GM12878 (cell line): ENCODE results near the gene ACACB. TPM values are rescaled to one million over a fixed set of nuclear protein-coding genes. Genes with fewer than 3 reads are reported as not detected.

Experiments used
- ATAC-seq: fragments of 200-7000 bp; cut with Tn5 transposase; 3 replicates; pipeline ENCODE4 v1.9.1; 2020; ENCODE audit warnings: mild to moderate bottlenecking, moderate library complexity
- BruUV-seq: library from RNA; stranded (reverse); fragments of 400-500 nt; replicated peaks from 2 replicates; lab custom pipeline; 2021; lab: Mats Ljungman, UMichigan
- CTCF ChIA-PET: fragments of 300-600 bp; sonication (Branson Sonifier 250); formaldehyde crosslinking; extraction: SDS; loops from one replicate; lab custom pipeline; 2021; ENCODE audit warnings: inconsistent platforms; lab: Yijun Ruan, JAX
- POLR2A ChIA-PET: fragments of 350-600 bp; formaldehyde crosslinking; extraction: SDS; loops from one replicate; lab custom pipeline; 2021; ENCODE audit warnings: inconsistent platforms; lab: Charles Lee
- RAD21 ChIA-PET: fragments of 300-600 bp; sonication (Branson Sonifier 250); formaldehyde crosslinking; loops from one replicate; lab custom pipeline; 2023; ENCODE audit warnings: antibody characterized with exemption; ENCODE audit not compliant: unreplicated experiment; lab: Charles Lee
- SMC1A ChIA-PET: fragments of 300-600 bp; sonication (Branson Sonifier 250); formaldehyde crosslinking; loops from one replicate; lab custom pipeline; 2023; ENCODE audit not compliant: unreplicated experiment, uncharacterized antibody; lab: Charles Lee
- DNase-seq: peaks from one replicate; pipeline ENCODE4 v3.0.0-alpha.2; 2011; ENCODE audit warnings: low read depth, low spot score
- FAIRE-seq: peaks from 3 replicates; lab custom pipeline; 2011; peaks lifted over from hg19 to GRCh38; lab: Jason Lieb, UNC
- H2AFZ ChIP-seq: 2 replicates; pipeline ENCODE4 v1.6.0; 2011; ENCODE audit warnings: low read depth, low read length, control low read depth; ENCODE audit not compliant: control insufficient read depth
- H3K27ac ChIP-seq: 2 replicates; pipeline ENCODE4 v1.5.1; 2011; ENCODE audit warnings: control low read depth; ENCODE audit not compliant: control insufficient read depth, insufficient read depth
- H3K27me3 ChIP-seq, 2 experiments: replicated peaks in 1 of 2; 2 replicates each; pipeline versions ENCODE4 v1.6.0 to v1.6.1; 2011; ENCODE audit warnings: low read length in 1 of 2; ENCODE audit not compliant: control insufficient read depth in 2 of 2, insufficient read depth in 2 of 2
- H3K36me3 ChIP-seq, 2 experiments: 2 replicates each; pipeline ENCODE4 v1.5.1; 2011; ENCODE audit warnings: low read length in 1 of 2; ENCODE audit not compliant: control insufficient read depth in 2 of 2, insufficient read depth in 2 of 2
- H3K4me1 ChIP-seq: 2 replicates; pipeline ENCODE4 v1.6.1; 2011; ENCODE audit warnings: mild to moderate bottlenecking, low read length, moderate library complexity, mixed read lengths; ENCODE audit not compliant: control insufficient read depth, insufficient read depth
- H3K4me2 ChIP-seq: 2 replicates; pipeline ENCODE4 v1.6.0; 2011; ENCODE audit warnings: control low read depth; ENCODE audit not compliant: control insufficient read depth, insufficient read depth
- H3K4me3 ChIP-seq: fragments of 200-600 bp; sonication (generic); 2 replicates; pipeline ENCODE4 v1.5.1; 2016
- H3K79me2 ChIP-seq: 2 replicates; pipeline ENCODE4 v1.6.0; 2011; ENCODE audit warnings: low read length; ENCODE audit not compliant: control insufficient read depth, insufficient read depth
- H3K9ac ChIP-seq: 2 replicates; pipeline ENCODE4 v1.8.0; 2011; ENCODE audit warnings: low read length, control low read depth, mixed read lengths; ENCODE audit not compliant: control insufficient read depth, insufficient read depth
- H3K9me3 ChIP-seq: replicated peaks from 3 replicates; pipeline ENCODE4 v1.5.1; 2011; ENCODE audit warnings: mild to moderate bottlenecking, low read length; ENCODE audit not compliant: control insufficient read depth, insufficient read depth
- H4K20me1 ChIP-seq: 2 replicates; pipeline ENCODE4 v1.6.0; 2011; ENCODE audit not compliant: control insufficient read depth, insufficient read depth
- CBFB ChIP-seq: IDR thresholded peaks from 2 replicates; pipeline ENCODE4 v1.6.1; 2016; ENCODE audit warnings: antibody characterized with exemption, low read depth
- CREM ChIP-seq: IDR thresholded peaks from 2 replicates; pipeline ENCODE4 v1.6.1; 2014; ENCODE audit warnings: antibody characterized with exemption, low read depth
- EP300 ChIP-seq, 2 experiments: fragments of 150-350 bp in 1 of 2; IDR thresholded peaks; 2 replicates each; pipeline ENCODE4 v1.6.1; 2011 to 2012; ENCODE audit warnings: low read depth in 2 of 2, low read length in 2 of 2, borderline replicate concordance in 1 of 2, improper control_type of control experiment in 1 of 2, inconsistent platforms in 1 of 2; ENCODE audit not compliant: control insufficient read depth in 1 of 2
- FOS ChIP-seq: IDR thresholded peaks from 3 replicates; pipeline ENCODE4 v1.6.1; 2011; ENCODE audit warnings: borderline replicate concordance; ENCODE audit not compliant: insufficient read length; ENCODE audit errors: extremely low read depth
- HDAC2 ChIP-seq: fragments of 200-600 bp; sonication (generic); IDR thresholded peaks from 2 replicates; pipeline ENCODE4 v1.6.1; 2017
- HDAC6 ChIP-seq: fragments of 200-600 bp; sonication (generic); IDR thresholded peaks from one replicate; pipeline ENCODE4 v1.8.0; 2017; ENCODE audit warnings: antibody characterized with exemption; ENCODE audit not compliant: unreplicated experiment
- JUNB ChIP-seq: IDR thresholded peaks from 2 replicates; pipeline ENCODE4 v1.6.1; 2016; ENCODE audit warnings: antibody characterized with exemption, mild to moderate bottlenecking
- LARP7 ChIP-seq: fragments of 450-650 bp; IDR thresholded peaks from 2 replicates; pipeline ENCODE4 v1.6.1; 2017; ENCODE audit warnings: mild to moderate bottlenecking
- MTA3 ChIP-seq: IDR thresholded peaks from 2 replicates; pipeline ENCODE4 v1.6.1; 2012; ENCODE audit warnings: low read length, inconsistent platforms, borderline replicate concordance
- NRF1 ChIP-seq: conservative IDR thresholded peaks from 2 replicates; pipeline ENCODE4 v1.6.1; 2011; ENCODE audit warnings: mild to moderate bottlenecking, low read depth, low read length, improper control_type of control experiment
- POLR2A ChIP-seq: IDR thresholded peaks from 2 replicates; pipeline ENCODE4 v1.6.1; 2011; ENCODE audit warnings: low read depth, mild to moderate bottlenecking, low read length
- SIN3A ChIP-seq: IDR thresholded peaks from 2 replicates; pipeline ENCODE4 v1.6.1; 2012; ENCODE audit warnings: low read depth, low read length, improper control_type of control experiment
- SUZ12 ChIP-seq: fragments of 200-600 bp; sonication (generic); IDR thresholded peaks from one replicate; pipeline ENCODE4 v1.6.1; 2018; ENCODE audit warnings: antibody characterized with exemption, mild to moderate bottlenecking; ENCODE audit not compliant: unreplicated experiment
- TBL1XR1 ChIP-seq: IDR thresholded peaks from 2 replicates; pipeline ENCODE4 v1.6.1; 2012; ENCODE audit warnings: low read depth, low read length, improper control_type of control experiment
- WGBS: methylation state at CpG from one replicate; pipeline ENCODE4 v1.1.6; 2016; ENCODE audit warnings: low lambda C conversion rate; ENCODE audit not compliant: insufficient replicate concordance, insufficient coverage; ENCODE audit errors: missing lambda C conversion rate; 5-methylcytosine and 5-hydroxymethylcytosine counted together
- in situ Hi-C: fragments of 300-500 bp; cut with MboI; formaldehyde crosslinking; loops from 9 replicates; pipeline ENCODE4 v1.14.3; 2018; ENCODE audit warnings: mixed read lengths
- intact Hi-C: fragments of 100-400 bp; cut with micrococcal nuclease; formaldehyde crosslinking; loops from one replicate; pipeline ENCODE4 v1.14.2; 2022; ENCODE audit not compliant: unreplicated experiment
- polyA plus RNA-seq, 11 experiments: library from polyadenylated mRNA; depleted of rRNA in 4 of 11; unstranded in 6 of 11; stranded (reverse) in 5 of 11; fragments of >200 nt; fragmentation: Nextera tagmentation in 4 of 11; fragmentation: Illumina TruSeq in 1 of 11; extraction: Ambion mirVana in 4 of 11; extraction: Trizol in 1 of 11; gene quantifications; 1 replicate in 1 of 11; 2 replicates in 10 of 11; pipeline versions ENCODE4 v1.2.1 to v1.2.3, GENCODE V29; 2011 to 2016; ENCODE audit warnings: inconsistent platforms in 2 of 11, missing spikeins in 2 of 11, low read depth in 1 of 11
- total RNA-seq, 4 experiments: library from RNA; depleted of rRNA in 3 of 4; stranded (reverse); fragments of >200 nt in 3 of 4; fragmentation: Illumina TruSeq in 1 of 4; extraction: Trizol in 1 of 4; gene quantifications; 2 replicates each; pipeline versions ENCODE4 v1.2.1 to v1.2.3, GENCODE V29; 2013 to 2021
- TF ChIP-seq, protein P1 (sequence below): fragments of 450-650 bp; IDR thresholded peaks from 2 replicates; pipeline ENCODE4 v1.6.1; 2017; ENCODE audit warnings: mild to moderate bottlenecking, moderate library complexity
- TF ChIP-seq, protein P2 (sequence below): fragments of 450-650 bp; formaldehyde crosslinking; IDR thresholded peaks from 2 replicates; pipeline ENCODE4 v1.4.0; 2022; ENCODE audit warnings: mild to moderate bottlenecking, moderate library complexity
- TF ChIP-seq, protein P3 (sequence below): fragments of 450-650 bp; IDR thresholded peaks from 2 replicates; pipeline ENCODE4 v1.6.1; 2017; ENCODE audit warnings: low read depth, mild to moderate bottlenecking, moderate library complexity

ACACB gene
- total and polyA plus RNA-seq, 10 of the 15 experiments (the other 5 are each of a cell fraction or from before 2014, with no cell fraction given), result 0.05 to 1.9 (median 0.38) TPM; not detected in 2

DNA sequence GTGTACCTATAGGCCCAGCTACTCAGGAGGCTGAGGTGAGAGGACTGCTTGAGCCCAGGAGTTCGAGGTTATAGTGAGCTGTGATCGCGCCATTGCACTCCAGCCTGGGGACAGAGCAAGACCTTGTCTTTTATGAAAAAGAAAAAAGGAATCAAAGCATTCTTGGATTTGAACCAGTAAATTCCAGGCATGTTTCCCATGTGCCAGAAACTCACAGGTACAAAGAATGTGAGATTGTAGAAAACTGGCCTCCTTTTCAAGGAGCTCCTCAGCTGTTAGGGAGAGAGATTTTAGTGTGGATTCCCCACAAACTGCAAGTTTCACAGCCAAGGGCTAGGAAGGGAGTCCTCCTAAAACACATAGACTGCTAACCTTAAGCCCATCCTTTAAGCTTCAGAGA is 97.7 kb downstream of the ACACB start:
- in situ Hi-C loops (no loop called here), intact Hi-C loops (no loop called here)
- ATAC-seq (no peak), DNase-seq (no peak), FAIRE-seq (no peak)
- H3K4me1 ChIP-seq, result no peaks in the 10 kb centered on the region
- no peaks in the 10 kb centered on the region for H4K20me1 ChIP-seq
- RAD21 ChIA-PET, result no interaction called here
- SMC1A ChIA-PET, result no interaction called here
- H3K9me3 ChIP-seq, result no peaks in the 10 kb centered on the region
- H2AFZ ChIP-seq, result no peak overlapping the region
- BruUV-seq, result no TSS peak
- CTCF ChIA-PET, result no interaction called here
- WGBS, result 80% methylated on average over 3 of the region's 3 CpGs
- H3K4me2 ChIP-seq, result no peak overlapping the region
- H3K27me3 ChIP-seq, result no peaks in the 10 kb centered on the region
- H3K9ac ChIP-seq, result no peak overlapping the region
- no peak overlapping the region for H3K4me3 ChIP-seq
- POLR2A ChIA-PET, result no interaction called here
- H3K79me2 ChIP-seq, result no peaks in the 10 kb centered on the region
- TF ChIP-seq FOS, result no peak
- no peak for TF ChIP-seq MTA3
- no peak for TF ChIP-seq JUNB
- no peak for TF ChIP-seq SUZ12
- no peak for TF ChIP-seq EP300 (IDR thresholded peaks at IDR 0.05; ENCODE audit: borderline replicate concordance in 1 of 2, control insufficient read depth in 1 of 2, low read depth in 2 of 2, low read length in 2 of 2)
- TF ChIP-seq SIN3A, result no peak
- no peak for TF ChIP-seq HDAC2
- TF ChIP-seq CREM, result no peak
- no peak for TF ChIP-seq CBFB
- no peak for TF ChIP-seq HDAC6
- no peak for TF ChIP-seq POLR2A
- no peak for TF ChIP-seq LARP7
- TF ChIP-seq, protein P1, sequence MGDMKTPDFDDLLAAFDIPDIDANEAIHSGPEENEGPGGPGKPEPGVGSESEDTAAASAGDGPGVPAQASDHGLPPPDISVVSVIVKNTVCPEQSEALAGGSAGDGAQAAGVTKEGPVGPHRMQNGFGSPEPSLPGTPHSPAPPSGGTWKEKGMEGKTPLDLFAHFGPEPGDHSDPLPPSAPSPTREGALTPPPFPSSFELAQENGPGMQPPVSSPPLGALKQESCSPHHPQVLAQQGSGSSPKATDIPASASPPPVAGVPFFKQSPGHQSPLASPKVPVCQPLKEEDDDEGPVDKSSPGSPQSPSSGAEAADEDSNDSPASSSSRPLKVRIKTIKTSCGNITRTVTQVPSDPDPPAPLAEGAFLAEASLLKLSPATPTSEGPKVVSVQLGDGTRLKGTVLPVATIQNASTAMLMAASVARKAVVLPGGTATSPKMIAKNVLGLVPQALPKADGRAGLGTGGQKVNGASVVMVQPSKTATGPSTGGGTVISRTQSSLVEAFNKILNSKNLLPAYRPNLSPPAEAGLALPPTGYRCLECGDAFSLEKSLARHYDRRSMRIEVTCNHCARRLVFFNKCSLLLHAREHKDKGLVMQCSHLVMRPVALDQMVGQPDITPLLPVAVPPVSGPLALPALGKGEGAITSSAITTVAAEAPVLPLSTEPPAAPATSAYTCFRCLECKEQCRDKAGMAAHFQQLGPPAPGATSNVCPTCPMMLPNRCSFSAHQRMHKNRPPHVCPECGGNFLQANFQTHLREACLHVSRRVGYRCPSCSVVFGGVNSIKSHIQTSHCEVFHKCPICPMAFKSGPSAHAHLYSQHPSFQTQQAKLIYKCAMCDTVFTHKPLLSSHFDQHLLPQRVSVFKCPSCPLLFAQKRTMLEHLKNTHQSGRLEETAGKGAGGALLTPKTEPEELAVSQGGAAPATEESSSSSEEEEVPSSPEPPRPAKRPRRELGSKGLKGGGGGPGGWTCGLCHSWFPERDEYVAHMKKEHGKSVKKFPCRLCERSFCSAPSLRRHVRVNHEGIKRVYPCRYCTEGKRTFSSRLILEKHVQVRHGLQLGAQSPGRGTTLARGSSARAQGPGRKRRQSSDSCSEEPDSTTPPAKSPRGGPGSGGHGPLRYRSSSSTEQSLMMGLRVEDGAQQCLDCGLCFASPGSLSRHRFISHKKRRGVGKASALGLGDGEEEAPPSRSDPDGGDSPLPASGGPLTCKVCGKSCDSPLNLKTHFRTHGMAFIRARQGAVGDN, result no peak
- TF ChIP-seq, protein P2, sequence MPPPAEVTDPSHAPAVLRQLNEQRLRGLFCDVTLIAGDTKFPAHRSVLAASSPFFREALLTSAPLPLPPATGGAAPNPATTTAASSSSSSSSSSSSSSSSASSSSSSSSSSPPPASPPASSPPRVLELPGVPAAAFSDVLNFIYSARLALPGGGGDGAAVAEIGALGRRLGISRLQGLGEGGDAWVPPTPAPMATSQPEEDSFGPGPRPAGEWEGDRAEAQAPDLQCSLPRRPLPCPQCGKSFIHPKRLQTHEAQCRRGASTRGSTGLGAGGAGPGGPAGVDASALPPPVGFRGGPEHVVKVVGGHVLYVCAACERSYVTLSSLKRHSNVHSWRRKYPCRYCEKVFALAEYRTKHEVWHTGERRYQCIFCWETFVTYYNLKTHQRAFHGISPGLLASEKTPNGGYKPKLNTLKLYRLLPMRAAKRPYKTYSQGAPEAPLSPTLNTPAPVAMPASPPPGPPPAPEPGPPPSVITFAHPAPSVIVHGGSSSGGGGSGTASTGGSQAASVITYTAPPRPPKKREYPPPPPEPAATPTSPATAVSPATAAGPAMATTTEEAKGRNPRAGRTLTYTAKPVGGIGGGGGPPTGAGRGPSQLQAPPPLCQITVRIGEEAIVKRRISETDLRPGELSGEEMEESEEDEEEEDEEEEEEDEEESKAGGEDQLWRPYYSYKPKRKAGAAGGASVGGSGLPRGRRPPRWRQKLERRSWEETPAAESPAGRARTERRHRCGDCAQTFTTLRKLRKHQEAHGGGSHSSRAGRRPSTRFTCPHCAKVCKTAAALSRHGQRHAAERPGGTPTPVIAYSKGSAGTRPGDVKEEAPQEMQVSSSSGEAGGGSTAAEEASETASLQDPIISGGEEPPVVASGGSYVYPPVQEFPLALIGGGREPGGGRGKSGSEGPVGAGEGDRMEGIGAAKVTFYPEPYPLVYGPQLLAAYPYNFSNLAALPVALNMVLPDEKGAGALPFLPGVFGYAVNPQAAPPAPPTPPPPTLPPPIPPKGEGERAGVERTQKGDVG (CRISPR knock-in tag), result no peak
- TF ChIP-seq NRF1, result no peak
- TF ChIP-seq, protein P3, sequence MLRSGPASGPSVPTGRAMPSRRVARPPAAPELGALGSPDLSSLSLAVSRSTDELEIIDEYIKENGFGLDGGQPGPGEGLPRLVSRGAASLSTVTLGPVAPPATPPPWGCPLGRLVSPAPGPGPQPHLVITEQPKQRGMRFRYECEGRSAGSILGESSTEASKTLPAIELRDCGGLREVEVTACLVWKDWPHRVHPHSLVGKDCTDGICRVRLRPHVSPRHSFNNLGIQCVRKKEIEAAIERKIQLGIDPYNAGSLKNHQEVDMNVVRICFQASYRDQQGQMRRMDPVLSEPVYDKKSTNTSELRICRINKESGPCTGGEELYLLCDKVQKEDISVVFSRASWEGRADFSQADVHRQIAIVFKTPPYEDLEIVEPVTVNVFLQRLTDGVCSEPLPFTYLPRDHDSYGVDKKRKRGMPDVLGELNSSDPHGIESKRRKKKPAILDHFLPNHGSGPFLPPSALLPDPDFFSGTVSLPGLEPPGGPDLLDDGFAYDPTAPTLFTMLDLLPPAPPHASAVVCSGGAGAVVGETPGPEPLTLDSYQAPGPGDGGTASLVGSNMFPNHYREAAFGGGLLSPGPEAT, result no peak
- no peak for TF ChIP-seq TBL1XR1
- H3K36me3 ChIP-seq, result no peaks in the 10 kb centered on the region
- no peak overlapping the region for H3K27ac ChIP-seq
